ENCODE results near the gene RIN1.
"Not testable (repeated sequence)": the region's sequence is repeated elsewhere in the genome, so short reads cannot be mapped to it uniquely, and the experiment has no call there.

Gene RIN1

DNA sequence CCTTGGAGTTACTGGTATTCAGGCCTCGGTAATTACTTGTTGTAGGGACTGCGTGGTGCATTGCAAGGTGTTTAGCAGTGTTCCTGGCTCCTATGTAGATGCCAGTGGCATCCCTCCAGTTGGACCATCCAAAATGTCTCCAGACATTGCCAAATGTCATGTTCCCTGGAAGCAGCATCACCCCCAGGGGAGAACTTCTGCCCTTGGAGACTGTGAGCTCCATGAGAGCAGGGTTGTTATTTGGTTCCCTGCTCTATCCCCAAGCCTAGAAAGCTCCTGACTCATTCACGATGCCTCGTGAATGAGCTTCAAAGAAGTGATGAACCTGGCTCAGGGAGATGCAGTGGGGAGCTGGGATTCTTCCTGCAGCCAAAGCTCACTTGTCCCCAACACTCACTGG is 14.6 kb downstream of the RIN1 start:
- DNase-seq (ENCODE audit: low read depth in 2 of 2, low spot score in 1 of 2), result no peak

DNA sequence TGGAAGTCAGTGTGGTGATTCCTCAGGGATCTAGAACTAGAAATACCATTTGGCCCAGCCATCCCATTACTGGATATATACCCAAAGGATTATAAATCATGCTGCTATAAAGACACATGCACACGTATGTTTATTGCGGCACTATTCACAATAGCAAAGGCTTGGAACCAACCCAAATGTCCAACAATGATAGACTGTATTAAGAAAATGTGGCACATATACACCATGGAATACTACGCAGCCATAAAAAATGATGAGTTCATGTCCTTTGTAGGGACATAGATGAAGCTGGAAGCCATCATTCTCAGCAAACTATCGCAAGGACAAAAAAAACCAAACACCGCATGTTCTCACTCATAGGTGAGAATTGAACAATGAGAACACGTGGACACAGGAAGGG is 15.5 kb downstream of the RIN1 start:
- not testable (repeated sequence) for DNase-seq (ENCODE audit: low read depth in 2 of 2, low spot score in 1 of 2)

DNA sequence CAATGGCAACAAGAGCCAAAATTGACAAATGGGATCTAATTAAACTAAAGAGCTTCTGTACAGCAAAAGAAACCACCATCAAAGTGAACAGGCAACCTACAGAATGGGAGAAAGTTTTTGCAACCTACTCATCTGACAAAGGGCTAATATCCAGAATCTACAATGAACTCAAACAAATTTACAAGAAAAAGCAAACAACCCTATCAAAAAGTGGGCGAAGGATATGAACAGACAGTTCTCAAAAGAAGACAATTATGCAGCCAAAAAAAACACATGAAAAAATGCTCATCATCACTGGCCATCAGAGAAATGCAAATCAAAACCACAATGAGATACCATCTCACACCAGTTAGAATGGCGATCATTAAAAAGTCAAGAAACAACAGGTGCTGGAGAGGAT is 15.9 kb downstream of the RIN1 start:
- DNase-seq (ENCODE audit: low read depth in 2 of 2, low spot score in 1 of 2), result not testable (repeated sequence)

DNA sequence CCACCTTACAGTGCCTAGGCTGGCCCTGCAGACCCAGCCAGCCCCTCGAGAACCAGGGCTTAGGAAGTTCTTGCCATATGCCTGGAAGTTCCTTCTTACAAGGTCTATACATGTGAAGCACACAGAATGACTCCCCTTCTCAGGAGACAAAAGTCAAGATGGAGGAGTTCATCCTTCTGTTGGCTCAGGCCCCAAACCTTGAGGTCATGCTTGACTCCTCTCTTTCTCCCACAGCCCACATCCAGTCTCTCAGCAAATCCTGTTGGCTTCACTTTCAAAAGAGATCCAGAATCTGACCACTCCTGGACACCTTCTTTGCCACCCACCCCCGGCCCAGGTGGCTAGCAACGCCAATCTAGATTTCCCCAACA is 17.6 kb downstream of the RIN1 start:
- DNase-seq (ENCODE audit: low read depth in 2 of 2, low spot score in 1 of 2), result no peak

DNA sequence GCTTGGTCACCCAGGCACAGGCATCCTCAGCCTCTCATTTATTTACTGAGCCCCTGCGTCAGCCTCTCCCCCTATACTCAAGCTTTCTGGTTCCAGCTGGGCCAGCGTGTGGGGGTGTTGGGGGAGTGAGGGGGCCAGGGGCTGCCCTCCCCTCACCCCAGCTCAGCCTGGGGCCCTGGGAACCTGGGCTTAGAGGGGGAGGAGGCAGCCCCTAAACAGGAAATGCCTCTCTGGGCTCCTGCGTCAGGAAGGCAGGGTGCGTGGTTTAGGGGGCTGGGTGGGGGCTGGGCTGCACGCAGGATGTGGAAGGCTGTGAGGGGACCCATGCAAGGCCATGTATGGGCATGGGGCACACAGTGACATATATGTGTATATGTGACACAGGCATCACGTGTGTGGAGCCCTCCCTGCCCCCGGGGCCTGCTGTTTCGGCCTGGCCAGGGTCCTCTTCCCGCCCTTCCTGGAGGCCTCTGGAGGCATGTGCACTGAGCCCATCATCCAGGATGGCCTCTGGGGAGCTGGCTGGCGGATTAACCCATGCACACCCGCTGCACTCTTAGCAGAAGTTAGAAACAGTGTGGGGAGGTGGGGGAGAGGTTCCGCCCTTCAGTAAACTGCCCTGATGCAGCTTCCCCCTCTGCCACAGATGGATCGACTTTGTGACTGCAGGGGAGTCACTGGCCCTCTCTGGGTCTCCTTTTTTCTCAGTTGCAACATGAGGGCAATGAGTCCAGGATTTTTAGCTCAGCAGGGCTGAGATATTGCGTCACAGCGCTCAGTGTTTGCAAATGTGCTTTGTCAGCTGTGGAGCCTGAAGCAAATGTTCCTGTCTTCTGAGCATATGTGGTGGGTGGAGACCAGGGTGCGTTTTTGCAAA is 18.3 kb downstream of the RIN1 start:
- DNase-seq (ENCODE audit: low read depth in 2 of 2, low spot score in 1 of 2), result peak in 1 of 2 donors; percentile 63

DNA sequence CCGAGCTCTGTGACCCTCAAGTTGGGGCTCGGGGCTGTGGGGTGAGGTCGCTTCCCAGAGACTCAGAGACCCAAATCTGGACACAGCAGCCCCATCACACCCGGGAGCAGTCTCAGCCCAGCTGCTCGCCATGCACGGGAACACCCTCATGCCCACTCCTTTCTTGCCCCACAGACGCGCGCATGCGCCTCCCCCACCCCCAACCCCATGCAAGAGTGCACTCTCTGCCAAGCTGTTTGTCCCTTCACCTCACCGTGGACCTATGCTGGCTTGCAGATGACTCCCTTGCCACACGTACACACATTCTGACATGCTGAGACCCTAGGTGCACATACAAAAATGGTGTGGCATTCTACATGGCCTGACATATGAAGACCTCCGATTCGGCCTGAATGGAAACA is 18.9 kb downstream of the RIN1 start:
- DNase-seq (ENCODE audit: low read depth in 2 of 2, low spot score in 1 of 2), result no peak

DNA sequence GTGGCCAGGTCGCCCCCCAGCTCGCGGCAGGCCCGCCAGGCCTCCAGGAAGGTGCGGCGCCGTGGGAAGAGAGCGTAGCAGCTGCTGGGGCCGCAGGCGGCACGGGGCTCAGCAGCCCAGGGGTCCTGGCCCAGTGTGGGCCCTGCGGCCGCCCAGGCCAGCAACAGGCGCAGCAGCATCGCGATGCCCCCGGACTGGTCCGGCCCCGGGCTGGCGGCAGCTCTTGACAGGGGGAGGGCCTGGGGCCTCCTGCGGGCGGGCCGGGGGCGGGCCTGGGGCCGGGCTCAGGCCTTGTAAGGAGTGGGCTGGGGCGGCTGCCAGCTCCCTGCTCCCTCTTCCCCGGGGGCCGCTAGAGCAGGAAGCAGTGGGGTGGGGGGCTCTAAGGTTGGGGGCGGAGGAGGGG is 19.4 kb downstream of the RIN1 start, which contains the start of gene CD248:
TSS of gene CD248 (minus strand) at position 196 of the 403 bp plus-strand sequence. CDS start at position 179, 17 bp downstream.
- DNase-seq (ENCODE audit: low read depth in 2 of 2, low spot score in 1 of 2), result no peak

DNA sequence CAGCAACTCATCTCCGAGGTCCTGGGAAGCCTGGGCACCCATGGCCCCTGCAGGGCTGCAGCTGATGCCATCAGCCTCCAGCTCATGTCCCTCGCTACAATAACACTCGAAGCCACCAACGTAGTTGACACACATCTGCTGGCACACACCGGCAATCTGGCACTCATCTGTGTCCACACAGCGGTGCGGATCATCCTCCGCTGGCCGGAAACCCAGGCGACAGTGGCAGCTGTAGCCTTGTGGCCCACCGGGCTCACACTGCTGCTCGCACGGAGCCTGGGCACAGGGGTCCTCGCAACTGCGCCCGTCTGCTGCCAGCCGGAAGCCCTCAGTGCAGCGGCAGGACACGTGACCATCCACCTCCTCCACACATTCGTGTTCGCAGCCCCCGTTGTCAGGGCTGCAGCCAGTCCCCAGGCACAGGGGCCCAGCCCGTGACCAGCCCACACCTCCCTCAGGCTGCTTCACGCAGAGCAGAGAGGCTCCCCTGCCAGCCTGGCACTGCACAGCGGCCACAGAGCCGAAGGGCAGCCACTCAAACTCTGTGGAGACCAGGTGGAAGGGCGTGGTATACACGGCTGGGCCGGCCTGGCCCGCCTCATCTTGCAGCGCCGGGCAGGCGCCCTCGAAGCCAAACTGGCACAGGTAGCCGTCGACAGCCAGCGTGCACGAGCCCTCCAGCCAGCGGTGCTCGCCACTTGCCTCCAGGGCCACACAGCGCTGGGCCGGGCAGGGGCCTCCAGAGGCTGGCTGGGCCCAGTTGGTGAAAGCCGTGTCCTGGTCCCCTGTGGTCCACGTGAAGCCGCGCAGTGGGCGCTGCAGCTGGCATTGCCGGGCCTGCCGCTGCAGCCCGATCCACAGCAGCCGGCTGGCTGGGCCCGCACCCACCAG is 20.1 kb downstream of the RIN1 start:
- no peak for DNase-seq (ENCODE audit: low read depth in 2 of 2, low spot score in 1 of 2)

DNA sequence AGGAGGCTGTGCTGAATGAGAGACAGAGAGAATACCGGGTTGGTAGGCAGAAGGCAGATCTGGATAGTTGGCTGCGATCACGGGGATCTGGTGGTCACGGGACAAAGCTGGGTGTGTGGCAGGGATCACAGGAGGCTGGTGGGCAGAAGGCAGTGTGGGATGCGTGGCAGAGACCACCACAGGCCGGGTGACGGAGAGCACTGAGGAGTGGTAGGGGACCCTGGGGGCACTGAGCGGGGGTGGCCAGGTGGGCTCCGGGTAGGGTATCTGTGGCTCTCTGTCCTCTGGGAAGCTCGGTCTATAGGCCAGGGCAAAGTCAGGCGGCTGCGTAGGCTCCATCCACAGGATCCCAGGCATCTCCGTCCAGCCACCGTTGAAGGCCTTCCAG is 20.7 kb downstream of the RIN1 start:
- DNase-seq (ENCODE audit: low read depth in 2 of 2, low spot score in 1 of 2), result no peak

DNA sequence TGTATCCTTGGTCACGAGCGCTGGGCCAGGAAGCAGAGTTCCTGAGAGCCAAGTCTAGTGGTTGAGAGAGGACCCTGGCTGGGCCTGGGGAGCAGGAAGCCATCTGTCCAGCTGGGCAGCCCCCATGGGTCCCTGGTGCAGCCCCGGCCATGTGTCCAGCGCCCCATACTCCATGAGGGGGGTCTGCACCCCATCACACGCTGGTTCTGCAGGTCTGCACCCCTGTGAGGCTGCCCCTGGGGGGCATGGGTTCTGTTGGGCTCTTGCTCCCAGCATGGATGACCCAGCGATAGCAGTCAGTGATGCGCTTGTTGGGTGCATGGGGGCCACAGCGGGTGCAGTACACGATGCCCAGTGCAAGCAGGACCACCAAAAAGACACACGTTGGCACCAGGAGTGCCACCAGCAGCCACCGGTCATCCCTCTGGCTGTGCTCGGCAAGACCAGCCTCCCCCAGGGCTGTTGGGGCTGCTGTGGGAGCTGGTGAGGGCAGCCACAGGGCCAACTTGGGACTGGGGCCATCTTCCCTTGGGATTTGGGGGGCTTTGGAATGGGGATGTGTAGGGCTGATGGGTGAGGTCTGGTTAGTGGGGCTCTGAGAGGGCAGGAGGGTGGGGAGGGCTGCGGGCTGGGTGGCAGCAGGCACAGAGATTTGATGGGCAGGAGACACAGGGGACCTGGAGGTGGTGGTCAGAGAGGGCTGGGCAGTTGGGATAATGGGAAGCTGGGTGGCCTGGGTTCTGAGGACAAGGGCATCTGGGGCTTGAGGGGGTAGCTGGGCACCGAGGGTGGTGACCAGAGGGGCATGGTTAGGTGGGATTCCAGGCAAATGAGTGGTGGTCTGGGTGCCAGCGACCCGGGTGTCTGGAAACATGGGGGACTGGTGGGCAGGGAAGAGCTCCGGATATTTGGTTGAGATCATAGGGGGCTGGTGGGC is 21.4 kb downstream of the RIN1 start:
- DNase-seq (ENCODE audit: low read depth in 2 of 2, low spot score in 1 of 2), result no peak

DNA sequence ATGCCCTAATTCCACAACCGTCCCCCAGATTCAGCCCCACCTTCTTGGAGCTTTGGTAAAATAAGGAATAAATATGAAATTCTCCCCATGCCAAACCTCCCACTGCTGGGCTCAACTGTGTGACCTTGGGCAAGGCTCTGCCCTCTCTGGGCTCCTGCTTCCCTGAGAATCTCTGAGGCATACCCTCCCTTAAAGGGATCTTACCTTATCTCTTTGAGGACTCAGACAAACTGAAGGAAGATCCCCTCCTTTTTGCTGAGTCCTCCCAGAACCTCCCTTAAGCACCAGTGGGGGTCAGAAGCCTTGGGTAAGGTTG is 22.1 kb downstream of the RIN1 start:
- DNase-seq (ENCODE audit: low read depth in 2 of 2, low spot score in 1 of 2), result no peak

DNA sequence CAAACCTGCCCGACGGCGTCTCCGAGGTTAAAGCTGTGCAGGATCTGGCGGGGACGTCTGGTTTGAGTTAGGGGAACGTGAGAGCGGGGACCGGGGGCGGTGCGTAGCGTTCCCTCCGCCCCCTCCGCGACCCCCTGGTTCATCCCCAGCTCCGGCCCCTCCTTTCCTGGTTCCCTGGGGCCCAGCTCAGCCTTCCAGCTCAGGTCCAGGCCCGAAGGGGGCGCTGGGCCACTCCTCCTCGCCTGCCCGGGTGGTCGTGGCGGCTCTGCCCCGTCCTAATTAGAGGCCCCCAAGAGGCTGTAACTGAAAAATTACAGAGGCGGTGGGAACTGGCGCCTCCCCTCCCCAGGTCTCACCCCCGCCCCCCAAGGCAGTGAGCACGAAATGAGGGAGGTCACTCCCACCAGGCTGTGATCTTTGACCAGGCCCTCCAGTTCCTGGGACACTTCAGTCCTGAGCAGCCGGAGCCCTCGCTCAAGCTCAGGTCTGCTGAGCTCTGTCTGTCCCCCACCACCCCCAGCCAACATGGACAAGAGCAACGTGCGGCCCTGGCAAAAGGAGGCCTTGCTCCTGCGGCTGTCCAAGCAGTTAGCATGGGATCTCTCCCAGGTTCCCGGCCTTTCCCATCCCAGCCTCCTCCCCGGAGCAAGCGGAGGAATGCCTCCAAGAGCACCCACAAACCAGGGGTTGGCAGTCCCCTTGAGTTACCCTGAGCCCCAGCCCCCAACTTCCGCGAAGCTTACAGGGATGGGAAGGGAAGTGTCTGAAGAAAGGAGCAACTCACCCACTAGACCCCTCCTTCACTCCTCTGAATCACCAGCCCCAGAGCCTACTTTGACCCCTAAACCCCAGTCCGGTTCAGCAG is 22.7 kb downstream of the RIN1 start:
- DNase-seq (ENCODE audit: low read depth in 2 of 2, low spot score in 1 of 2), result no peak

DNA sequence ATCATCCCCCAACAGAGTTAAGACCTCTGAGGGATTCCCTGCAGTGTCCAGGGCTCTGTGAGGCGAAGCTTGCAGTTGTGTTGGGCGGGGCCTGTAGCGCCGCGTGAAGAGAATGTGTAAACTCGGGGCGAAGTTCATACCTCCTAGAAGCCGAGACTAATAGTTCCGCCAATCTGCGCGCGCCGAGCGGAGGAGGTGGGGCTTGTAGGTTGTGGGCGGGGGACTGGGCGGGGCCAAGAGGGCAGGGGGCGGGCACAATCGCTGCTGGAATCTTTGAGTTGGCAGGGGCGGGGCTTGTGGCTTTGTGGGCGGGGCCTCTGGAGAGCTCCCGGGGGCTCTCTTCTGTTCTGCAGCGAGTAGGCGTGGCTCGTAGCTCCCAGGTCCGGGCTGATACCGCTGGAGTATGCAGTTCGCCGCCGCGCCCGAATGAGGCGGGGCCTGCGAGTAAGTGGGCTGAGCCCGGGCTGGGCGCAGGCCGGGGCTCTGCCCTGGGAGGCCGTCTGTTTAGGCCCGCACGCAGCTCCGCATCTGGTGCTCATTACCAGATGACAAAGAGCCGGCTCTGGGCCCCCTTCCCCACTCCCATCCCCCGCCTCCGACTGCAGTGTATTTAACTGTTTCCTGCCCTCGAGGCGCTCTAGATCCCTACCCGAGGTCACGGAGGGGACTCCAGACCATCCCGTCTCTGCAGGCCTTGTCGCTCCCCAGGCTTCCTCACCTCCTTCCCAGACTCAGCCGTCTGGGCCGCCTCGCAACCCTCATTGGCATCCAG is 23.5 kb downstream of the RIN1 start:
- DNase-seq (ENCODE audit: low read depth in 2 of 2, low spot score in 1 of 2), result peak; percentile 98 to 99

DNA sequence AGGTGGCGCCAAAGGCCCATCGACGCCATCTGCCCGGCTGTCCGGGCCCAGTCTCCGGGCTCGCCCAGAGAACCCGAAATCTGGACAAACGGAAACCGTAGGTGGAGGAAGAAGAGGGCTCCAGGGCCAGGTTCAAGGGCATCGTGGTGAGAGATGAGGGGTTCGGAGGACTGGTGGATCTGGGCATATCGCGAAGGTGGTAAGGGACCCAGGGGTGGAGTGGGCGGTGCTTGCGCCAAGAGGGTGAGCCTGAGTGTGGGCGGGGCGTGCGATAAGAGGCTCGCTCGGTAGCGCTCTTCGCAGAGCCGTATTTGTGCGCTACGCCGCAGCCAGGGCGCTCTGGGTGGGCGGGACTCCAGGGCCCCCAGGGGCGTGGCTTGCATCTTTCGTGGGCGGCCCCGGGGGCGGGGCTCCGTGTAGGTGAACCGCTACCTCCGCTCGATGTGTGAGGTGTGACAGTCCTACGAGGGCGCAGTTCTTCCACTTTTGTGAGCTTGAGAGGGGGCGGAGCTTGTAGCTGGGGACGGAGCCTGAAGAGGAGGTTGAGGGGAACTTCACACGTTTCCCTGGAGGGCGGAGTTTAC is 24.2 kb downstream of the RIN1 start:
- peak; percentile 98 for DNase-seq (ENCODE audit: low read depth in 2 of 2, low spot score in 1 of 2)

DNA sequence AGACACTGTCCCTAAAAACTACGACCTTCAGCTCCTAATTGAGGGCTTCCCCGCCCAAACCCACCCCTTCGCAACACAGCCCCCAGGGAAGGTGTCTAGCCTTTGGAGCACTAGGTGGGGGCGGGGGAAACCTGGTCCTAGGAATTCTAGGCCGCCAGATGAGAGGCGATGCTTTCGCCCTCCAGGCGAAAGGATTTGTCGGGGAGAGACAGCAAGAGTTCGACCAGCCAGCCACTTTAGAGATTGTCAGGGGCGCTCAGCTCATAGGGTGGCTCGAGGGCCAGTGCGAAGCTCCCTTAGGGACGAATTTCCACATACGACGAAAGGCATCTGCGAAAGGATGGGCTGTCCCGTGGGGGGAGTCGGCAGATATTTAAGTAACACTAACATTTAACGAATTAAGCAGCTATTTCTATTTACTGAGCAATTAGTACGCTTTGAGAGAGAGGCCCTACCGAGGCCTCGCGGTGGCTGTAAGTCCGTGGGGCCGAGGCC is 24.7 kb downstream of the RIN1 start:
- DNase-seq (ENCODE audit: low read depth in 2 of 2, low spot score in 1 of 2), result no peak

DNA sequence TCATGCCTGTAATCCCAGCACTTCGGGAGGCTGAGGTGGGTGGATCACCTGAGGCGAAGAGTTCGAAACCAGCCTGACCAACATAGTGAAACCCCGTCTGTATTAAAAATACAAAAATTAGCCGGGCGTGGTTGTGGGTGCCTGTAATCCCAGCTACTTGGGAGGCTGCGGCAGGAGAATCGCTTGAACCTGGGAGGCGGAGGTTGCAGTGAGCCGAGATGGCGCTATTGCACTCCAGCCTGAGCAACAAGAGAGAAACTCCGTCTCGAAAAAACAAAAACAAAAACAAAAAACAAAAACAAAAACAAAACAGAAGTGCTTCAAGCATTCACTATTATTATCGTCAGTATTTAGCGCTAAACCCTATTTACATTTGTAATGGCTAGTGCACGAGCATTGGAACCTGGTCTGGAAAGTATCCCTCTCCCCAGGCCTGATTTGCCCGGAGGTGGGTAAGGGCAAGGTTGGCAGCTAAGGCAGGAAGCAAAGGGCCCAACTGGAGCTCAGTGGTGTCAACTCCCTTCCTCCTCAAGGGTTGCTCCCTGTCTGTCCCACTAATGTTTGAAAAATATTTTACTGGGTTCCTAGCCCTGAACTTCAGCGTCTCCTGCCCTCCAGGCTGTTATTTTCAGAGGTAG is 25.3 kb downstream of the RIN1 start:
- DNase-seq (ENCODE audit: low read depth in 2 of 2, low spot score in 1 of 2), result not testable (repeated sequence)

DNA sequence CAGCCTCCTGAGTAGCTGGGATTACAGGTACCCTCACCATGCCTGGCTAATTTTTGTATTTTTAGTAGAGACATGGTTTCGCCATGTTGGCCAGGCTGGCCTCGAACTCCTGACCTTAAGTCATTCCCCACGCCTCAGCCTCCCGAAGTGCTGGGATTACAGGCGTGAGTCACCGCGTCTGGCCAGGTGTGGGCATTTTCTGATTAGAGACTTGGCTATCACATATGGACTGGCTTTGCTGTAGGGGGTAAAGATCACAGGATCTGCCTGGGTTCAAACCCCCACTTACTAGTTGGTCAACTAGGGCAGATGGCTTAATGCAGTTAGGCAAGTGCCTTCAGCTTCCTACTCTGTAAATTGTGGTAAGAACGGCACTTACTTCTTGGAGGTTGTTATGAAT is 25.9 kb downstream of the RIN1 start:
- no peak for DNase-seq (ENCODE audit: low read depth in 2 of 2, low spot score in 1 of 2)

DNA sequence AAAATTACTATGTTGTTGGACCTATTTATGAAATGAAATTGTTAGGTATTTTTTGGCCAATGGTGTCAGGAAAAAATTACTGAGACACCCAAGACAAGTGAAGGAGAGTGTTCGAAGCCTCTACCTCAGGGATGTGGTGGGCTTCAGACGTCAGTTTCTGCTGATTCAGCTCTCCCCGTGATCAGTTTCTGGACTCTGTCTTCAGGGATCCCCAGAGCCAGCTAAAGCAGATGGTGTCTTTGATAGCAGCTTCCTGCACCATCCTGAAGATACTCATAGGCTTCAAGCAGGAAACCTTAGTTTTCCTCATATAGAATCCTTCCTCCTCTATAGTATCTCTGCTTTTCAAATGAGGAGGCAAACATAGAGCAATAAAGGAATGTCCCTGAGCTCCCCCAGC is 26.8 kb downstream of the RIN1 start:
- DNase-seq (ENCODE audit: low read depth in 2 of 2, low spot score in 1 of 2), result no peak
